ENCODE data around the gene CWF19L2.
"Not testable (repeated sequence)": the region's sequence is repeated elsewhere in the genome, so short reads cannot be mapped to it uniquely, and the experiment has no call there.

The CWF19L2 gene

DNA sequence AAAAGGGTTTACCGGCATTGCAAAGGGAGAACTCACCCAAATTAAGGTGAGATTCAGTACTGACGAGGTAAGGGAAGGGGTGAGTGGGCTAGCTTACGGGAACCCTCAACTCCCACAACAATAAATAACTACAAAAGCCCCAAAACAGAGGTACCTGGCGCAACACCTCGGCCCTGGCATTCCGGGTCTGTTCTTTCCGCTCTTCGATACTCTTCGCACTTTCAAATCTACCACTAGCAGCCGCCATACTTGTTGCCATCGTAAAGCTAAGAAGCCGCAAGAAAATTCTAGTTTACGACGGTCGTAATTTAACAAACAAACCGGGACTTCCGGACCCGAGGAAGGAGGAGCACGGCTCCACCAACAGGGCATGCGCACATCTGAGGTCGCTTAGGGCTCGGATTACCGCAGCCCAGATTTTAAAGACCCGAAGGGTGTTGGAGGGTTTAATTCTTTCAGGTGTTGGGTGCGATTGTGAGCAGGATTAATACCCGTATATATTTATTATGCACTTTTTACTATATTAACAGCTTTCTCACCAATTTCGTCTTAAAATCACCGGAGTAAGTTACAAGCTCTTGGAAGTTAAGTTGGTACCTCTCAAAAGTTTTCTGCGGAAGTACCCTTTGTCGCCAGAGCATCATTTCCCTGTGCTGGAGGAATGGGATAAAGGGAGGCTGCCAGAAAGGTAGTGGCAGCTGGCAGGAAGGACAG is at the start of gene CWF19L2:
CWF19L2 (minus strand) TSS at position 268 of the 714 bp plus-strand sequence; CDS start at position 259, 9 bp downstream.
- DNase-seq (ENCODE audit: low spot score) = peak; percentile 96

DNA sequence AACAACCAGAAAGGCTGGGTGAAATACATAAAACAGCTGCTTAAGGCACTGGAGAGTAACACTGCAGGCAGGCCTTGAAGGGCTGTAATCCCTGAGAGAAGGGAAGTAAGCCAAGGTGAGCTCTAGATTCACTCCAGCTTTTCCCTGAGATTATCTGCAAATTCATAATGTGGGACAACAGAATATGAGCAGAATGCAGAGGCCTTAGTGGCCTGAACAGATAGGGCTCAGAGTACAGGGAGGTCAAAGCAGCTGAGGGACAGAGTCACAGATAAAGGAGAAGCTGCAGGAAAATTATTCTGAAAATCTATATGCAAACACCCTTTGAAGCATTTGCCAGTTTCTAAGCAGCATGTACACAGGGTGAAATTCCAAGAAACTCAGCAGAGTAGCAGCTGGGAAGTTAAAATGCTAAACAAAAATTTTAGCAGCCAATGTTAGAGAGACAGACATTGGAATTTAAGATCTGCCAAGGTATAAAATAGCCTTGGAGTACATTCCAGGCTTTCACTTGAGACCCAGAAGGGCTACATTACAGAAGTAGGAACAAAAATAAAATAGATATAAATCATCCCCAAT is 48.1 kb upstream of the CWF19L2 start:
- no peak for DNase-seq (ENCODE audit: low spot score)

DNA sequence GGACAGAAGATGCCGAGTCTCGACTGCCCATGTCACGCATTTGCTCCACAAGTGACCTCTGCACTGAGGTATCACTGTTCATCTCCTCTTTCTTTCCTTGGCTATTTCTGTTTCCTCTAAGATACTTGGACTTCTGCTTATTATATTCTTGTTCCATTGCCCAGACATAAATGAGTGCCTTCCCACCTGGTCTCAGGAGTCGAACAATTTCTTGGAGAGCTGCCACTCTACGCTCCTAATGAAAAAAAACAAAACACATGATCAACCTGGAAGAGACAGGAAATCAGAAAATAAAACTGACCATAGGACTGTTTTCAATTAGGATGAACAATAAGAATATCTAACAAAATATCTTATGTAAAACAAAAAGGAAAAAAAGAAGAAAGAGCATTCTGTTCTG is 47.4 kb upstream of the CWF19L2 start:
- no peak for DNase-seq (ENCODE audit: low spot score)

DNA sequence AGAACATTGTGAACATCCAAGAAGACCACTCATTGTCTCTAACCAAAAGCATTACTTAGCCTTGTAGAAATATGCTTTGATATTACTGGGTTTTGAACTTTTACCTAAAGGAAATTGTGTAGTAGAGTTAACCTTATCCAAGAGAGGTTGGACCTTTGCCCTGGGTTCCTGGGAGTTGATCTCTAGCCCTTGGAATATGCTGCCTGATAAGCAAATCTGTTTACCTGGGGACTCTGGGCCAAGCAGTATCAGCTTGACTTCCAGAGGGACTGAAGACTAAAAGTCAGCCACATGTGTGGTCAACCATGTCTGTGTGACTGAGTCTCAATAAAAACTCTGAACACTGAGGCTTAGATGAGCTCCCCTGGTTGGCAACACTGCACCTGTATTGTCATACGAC is 44.1 kb upstream of the CWF19L2 start:
- no peak for DNase-seq (ENCODE audit: low spot score)

- DNase-seq (ENCODE audit: low spot score) = not testable (repeated sequence)
These were observed 39.7 kb upstream of the CWF19L2 start for GRCh38 chr11:107497371-107497770.

- DNase-seq (ENCODE audit: low spot score) = peak; percentile 11
These were observed 38.4 kb upstream of the CWF19L2 start for GRCh38 chr11:107496011-107496410.

DNA sequence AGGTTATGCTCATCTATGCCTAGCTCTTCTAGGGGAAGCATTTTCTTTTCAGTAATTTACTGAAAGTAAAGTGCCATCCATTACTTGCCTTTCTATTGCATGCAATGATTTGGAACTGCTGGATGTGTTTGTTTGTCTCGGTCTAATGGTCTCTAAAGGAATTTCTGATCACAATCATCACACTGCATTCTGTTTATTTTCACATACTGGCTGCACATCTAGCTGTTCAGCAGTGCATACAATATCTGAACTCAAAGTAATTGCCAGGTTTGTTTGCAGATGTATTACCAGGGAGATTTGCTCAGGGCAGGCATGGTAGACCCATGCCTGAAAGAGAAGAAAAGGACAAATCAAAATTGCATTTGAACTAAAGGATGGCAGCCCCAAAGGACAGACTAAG is 36.4 kb upstream of the CWF19L2 start:
- DNase-seq (ENCODE audit: low spot score) = no peak

- DNase-seq (ENCODE audit: low spot score) = no peak
These were observed 35.5 kb upstream of the CWF19L2 start for GRCh38 chr11:107493117-107493516.

DNA sequence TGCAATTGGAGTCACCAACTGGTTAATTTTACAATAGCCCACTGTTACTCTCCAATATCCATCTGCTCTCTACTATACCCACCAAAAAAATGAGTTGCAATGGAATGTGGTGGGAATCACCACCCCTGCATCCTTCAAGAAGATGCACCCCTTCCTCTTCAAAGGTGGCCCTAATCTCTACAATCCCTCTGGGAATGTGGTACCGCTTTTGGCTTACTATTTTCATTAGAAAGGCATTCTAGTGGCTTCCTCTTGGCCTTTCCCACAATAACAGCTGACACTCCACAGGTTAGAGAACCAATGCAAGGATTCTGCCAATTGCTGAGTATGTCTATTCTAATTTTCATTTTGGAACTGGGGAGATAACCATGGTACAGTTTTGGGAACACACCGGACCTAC is 33.2 kb upstream of the CWF19L2 start:
- DNase-seq (ENCODE audit: low spot score) = no peak

DNA sequence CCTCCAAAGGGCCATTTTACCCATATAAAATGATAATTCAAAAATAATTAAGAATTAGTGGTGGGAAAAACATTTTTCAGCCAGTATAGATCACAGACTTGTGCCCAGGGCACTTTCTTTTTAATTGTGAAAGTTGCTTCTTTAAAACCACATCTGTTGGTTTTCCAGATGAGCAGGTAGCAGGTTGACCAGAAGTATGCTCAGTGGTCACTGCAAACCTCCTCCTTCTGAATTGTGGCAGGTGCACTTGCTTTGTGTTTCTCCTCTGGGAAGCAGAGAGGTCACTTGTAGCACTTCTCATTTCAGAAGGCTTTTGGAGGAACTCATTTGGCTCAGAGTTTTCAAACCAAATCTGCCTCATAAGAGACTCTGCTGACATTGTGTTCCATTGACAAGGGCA is 24.6 kb upstream of the CWF19L2 start:
- no peak for DNase-seq (ENCODE audit: low spot score)

DNA sequence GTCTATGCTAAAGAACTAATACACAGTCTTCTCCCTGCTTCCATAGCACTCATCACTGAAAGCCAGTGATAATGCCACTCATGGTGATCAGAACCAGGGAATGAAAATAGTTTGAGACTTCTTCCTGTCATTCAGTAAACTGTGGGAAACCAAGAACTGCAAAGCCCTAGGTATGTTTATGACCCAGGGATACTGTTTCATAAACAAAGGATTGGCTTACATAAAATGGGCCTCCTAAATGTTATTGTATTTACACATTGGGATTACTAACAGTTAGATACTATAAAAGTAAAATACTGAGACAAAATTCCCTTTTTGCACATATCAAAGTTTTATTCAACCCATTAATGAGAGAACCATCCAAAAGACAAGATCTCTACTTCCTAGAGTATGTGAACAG is 21.3 kb upstream of the CWF19L2 start:
- no peak for DNase-seq (ENCODE audit: low spot score)

GRCh38 chr11:107477820-107478219 is 20.2 kb upstream of the CWF19L2 start:
- DNase-seq (ENCODE audit: low spot score) = no peak

GRCh38 chr11:107473792-107474191 is 16.2 kb upstream of the CWF19L2 start:
- no peak for DNase-seq (ENCODE audit: low spot score)

GRCh38 chr11:107472966-107473365 is 15.3 kb upstream of the CWF19L2 start:
- no peak for DNase-seq (ENCODE audit: low spot score)

- no peak for DNase-seq (ENCODE audit: low spot score)
These were observed 11.0 kb upstream of the CWF19L2 start for GRCh38 chr11:107468596-107468995.

DNA sequence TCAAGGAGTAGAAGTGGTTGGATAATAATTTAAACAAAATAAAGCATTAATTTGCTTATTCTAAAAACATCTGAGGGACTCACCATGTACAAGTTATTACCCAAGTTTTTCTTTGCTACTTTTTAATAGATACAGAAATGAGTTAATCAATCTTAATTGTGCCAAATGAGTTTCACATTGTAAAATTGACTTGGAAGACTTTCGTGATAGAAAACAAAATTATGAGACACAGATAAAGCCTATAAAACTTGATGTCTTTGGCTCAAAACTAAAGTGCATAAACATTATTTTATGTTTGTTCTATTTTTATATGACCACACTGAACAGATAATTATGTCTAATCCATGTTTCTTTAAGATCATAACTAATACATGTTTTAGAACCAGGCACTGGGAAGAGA is 10.1 kb upstream of the CWF19L2 start:
- DNase-seq (ENCODE audit: low spot score) = no peak

DNA sequence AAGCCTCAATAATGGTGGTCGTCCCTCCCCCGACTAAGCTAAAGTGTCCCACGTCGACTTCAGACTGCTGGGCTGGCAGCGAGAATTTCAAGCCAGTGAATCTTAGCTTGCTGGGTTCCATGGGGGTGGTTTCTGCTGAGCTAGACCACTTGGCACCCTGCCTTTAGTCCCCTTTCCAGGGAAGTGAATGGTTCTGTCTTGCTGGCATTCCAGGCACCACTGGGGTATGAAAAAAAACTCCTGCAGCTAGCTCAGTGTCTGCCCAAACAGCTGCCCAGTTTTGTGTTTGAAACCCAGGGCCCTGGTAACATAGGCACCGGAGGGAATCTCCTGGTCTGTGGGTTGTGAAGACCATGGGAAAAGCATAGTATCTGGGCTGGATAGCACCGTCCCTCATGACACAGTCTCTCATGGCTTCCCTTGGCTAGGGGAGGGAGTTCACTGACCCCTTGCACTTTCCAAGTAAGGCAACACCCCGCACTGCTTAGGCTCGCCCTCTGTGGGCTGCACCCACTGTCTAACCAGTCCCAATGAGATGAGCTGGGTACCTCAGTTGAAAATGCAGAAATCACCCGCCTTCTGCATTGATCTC is 8.7 kb upstream of the CWF19L2 start:
- DNase-seq (ENCODE audit: low spot score) = not testable (repeated sequence)

GRCh38 chr11:107457205-107457557 is 444 bp downstream of the CWF19L2 start:
- DNase-seq (ENCODE audit: low spot score) = no peak

- no peak for DNase-seq (ENCODE audit: low spot score)
These were observed 3.9 kb downstream of the CWF19L2 start for GRCh38 chr11:107453594-107454286.

DNA sequence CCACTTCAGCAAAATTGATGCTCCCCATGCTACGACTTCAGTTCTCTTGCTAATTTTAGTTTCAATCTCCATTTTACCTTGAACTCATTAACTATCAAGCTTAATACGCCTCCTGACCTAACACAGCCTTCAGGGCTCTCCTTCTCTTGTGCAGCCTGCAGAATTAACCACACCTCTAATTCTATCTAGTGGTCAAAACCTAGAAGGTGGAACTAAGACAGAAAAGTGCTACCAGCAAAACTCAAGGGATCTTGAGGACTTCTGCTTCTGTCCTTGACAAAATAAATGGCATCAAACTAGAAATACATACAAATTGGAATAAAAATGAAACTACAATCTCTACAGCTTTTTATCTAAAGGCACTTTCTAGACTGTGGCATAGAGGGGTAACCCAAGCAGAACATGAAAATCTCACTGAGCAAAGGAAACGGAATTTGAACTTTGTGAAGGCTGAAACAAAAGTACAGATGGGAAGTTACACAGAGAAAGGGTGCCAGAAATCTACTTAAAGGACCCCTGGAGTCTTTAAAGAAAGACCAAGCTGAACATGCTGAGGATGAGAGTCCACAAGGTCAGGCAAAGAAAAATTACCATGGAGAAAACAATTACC is 10.7 kb downstream of the CWF19L2 start:
- no peak for DNase-seq (ENCODE audit: low spot score)

DNA sequence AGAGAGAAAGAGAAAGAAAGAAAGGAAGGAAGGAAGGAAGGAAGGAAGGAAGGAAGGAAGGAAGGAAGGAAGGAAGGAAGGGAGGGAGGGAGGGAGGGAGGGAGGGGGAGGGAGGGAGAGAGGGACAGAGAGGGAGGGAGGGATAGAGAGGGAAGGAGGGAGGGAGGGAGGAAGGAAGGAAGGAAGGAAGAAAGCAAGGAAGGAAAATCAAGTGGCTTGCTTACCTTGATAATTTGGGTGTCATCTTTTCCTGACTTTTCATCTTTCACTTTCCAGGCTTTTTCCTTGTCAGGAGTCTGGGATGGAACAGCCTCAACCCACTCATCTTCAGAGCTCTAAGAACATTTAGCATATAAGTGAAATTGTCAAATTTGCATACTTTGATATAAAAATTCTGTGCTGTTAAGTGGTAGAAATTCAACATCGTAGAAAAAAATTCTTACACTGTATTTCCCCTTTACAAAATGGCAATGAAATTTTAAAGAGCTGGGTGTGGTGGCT is 14.9 kb downstream of the CWF19L2 start:
- no peak for DNase-seq (ENCODE audit: low spot score)

DNA sequence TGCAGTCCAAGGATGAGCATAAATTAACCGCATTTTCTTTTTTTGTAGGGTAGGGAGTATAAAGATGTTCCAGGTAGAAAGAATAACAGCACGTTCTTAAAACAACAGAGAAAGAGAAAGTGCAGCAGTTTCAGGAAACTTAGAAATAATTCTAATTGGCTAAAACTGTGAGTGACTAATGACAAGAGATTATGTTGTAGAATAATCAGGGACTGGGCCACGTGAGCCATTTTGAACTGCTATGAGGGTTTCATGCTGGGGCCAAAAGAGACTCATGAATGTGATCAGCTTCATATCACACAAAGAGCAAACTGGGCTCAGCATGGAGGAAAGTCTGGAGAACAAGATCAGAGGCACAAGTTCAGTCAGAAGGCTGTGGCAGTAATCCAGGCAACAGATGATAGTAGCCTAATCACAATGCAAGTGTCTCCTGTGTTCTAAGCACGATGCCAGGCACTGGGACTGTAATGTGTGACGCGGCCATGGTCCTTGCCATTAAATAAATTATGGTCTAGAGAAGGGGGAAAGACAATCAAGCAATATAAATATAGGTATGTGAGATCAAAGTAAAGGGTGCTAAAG is 17.9 kb downstream of the CWF19L2 start:
- no peak for DNase-seq (ENCODE audit: low spot score)

Data from globus pallidus (tissue), 1 donor.